Measurements from ENCODE around the gene PPP1R1B.

DNA sequence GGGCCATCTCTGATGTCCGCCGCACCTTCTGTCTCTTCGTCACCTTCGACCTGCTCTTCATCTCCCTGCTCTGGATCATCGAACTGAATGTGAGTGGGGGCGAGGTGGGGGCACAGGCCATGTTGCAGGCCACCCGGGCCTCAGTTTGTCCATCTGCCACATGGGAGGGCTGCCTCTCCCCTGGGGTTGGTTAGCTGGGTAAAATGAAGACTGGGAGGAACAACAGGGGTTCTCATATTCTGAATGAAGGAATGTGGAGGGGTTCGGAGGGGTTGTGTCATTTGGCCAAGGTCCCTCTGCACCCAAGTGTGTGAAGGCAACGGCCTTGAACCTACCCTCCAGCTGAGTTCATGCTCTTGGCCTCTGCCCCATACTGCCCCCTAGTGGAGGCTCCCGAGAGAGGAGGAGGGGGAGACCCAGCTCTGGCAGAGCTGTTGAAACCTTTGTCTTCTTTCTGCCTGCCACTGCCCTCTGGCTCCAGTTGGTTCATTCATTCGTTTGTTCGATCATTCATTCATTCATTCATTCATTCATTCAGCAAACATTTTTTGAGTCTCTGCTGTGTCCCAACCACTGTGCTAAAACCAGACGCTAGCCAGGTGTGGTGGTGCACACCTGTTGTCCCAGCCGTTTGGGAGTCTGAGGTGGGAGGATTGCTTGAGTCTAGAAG is 27.0 kb downstream of the PPP1R1B start:
- TF ChIP-seq POLR2AphosphoS5 (IDR thresholded peaks at IDR 0.05; ENCODE audit: low read depth, low read length) (no peak), POLR2A (IDR thresholded peaks at IDR 0.05; ENCODE audit: low read depth, low read length) (no peak)

All from GM12892 (cell line).